ENCODE measurements around the gene OAS3. TPM values are rescaled to one million over a fixed set of nuclear protein-coding genes. Genes with fewer than 3 reads are reported as not detected.

The OAS3 gene
- total RNA-seq, 1 donor from 2014 or later = 7.0 TPM

GRCh38 chr12:112938751-112939150 lies 477 bp downstream of the OAS3 start:
- H3K9me3 ChIP-seq = no peaks in the 10 kb centered on the region
- peak overlapping the region; percentile 67 to 88 for H3K4me3 ChIP-seq
- H3K27me3 ChIP-seq = no peaks in the 10 kb centered on the region
- DNase-seq (ENCODE audit: low spot score in 2 of 2) = no peak
- no peaks in the 10 kb centered on the region for H3K36me3 ChIP-seq
- intact Hi-C loops (cut with DNase I) = no loop called here
- H3K4me1 ChIP-seq = peaks cover 2 to 9% of the 10 kb centered on the region in 2 donors
- TF ChIP-seq CTCF (IDR thresholded peaks at IDR 0.05) = no peak
- H3K27ac ChIP-seq = peak overlapping the region; percentile 63 to 68

DNA sequence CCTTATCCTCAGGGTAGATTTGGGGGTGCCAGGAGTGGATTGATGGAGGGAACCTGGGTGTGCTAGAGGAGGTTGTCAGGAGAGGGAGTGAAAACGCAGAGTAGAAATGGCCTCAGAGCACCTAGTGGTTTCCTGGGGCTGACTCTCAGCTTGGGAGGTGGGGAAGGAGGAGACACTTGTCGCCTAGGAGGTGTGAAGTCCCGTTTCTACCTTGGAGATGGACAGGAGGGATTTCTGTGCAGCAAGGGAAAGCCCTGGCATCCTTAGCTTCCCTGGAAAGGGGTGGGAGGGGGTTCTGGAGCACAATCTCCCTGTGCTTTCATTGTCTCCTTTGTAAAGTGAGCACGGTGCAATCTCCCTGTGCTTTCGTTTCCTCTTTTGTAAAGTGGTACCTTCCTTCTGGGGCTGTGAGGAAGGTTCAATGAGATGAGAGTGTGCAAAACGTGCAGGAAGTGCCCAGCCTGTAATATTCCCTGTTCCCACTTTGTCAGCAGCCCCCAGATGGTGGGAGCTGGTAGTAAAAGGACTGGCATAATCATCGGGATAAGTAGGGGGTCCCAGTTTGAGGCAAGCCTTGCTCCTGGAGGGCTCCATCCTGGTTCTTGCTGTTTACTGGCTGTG lies 1.6 kb downstream of the OAS3 start:
- H3K9me3 ChIP-seq = no peaks in the 10 kb centered on the region
- H3K4me3 ChIP-seq = peak overlapping the region in 1 of 2 donors; percentile 15
- no peak overlapping the region for H3K27ac ChIP-seq
- H3K4me1 ChIP-seq = peaks cover 2 to 9% of the 10 kb centered on the region in 2 donors
- H3K36me3 ChIP-seq = no peaks in the 10 kb centered on the region
- intact Hi-C loops (cut with DNase I) = no loop called here
- no peak for TF ChIP-seq CTCF (IDR thresholded peaks at IDR 0.05)
- H3K27me3 ChIP-seq = no peaks in the 10 kb centered on the region
- no peak for DNase-seq (ENCODE audit: low spot score in 2 of 2)

DNA sequence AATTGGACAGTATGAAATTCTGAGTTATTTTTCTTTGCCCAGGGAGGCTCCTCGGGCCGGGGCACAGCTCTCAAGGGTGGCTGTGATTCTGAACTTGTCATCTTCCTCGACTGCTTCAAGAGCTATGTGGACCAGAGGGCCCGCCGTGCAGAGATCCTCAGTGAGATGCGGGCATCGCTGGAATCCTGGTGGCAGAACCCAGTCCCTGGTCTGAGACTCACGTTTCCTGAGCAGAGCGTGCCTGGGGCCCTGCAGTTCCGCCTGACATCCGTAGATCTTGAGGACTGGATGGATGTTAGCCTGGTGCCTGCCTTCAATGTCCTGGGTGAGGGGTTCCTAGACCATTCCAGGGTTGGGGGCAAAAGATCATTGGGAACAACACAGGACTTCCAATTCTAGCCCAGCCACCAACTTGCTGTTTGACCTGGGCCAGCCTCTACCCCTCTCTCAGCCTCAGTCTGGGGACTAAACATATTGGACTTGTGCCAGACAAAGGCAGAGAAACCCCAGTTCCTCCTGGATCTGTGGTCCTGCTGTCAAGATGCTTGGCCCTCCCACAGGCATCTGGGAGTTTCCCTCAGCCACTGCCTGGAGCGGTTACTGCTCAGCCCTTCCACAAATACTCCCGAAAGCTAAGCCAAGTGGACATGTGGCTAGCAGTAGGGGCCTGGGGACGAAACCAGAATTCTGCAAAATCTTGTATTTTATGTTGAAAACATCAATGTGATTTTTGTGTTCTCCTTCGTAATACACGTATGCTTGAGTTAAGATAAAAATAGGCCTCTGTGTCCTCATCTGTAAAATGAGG lies 3.5 kb downstream of the OAS3 start:
- Histone ChIP-seq H3K36me3 (peaks cover 0 to 6% of the 10 kb centered on the region in 2 donors), H3K4me1 (peaks cover 2 to 9% of the 10 kb centered on the region in 2 donors), H3K27ac (no peak overlapping the region), H3K9me3 (no peaks in the 10 kb centered on the region), H3K27me3 (no peaks in the 10 kb centered on the region), H3K4me3 (no peak overlapping the region)
- no peak for DNase-seq (ENCODE audit: low spot score in 2 of 2)
- TF ChIP-seq CTCF (IDR thresholded peaks at IDR 0.05) = no peak
- intact Hi-C loops (cut with DNase I) = no loop called here

- intact Hi-C loops (cut with DNase I) = no loop called here
- DNase-seq (ENCODE audit: low spot score in 2 of 2) = no peak
- TF ChIP-seq CTCF (IDR thresholded peaks at IDR 0.05) = no peak
- Histone ChIP-seq H3K4me3 (no peak overlapping the region), H3K27ac (no peak overlapping the region), H3K9me3 (no peaks in the 10 kb centered on the region), H3K27me3 (no peaks in the 10 kb centered on the region), H3K36me3 (peaks cover 0 to 8% of the 10 kb centered on the region in 2 donors), H3K4me1 (peaks cover 2 to 9% of the 10 kb centered on the region in 2 donors)
Observed at GRCh38 chr12:112942572-112942971, 4.3 kb downstream of the OAS3 start.

DNA sequence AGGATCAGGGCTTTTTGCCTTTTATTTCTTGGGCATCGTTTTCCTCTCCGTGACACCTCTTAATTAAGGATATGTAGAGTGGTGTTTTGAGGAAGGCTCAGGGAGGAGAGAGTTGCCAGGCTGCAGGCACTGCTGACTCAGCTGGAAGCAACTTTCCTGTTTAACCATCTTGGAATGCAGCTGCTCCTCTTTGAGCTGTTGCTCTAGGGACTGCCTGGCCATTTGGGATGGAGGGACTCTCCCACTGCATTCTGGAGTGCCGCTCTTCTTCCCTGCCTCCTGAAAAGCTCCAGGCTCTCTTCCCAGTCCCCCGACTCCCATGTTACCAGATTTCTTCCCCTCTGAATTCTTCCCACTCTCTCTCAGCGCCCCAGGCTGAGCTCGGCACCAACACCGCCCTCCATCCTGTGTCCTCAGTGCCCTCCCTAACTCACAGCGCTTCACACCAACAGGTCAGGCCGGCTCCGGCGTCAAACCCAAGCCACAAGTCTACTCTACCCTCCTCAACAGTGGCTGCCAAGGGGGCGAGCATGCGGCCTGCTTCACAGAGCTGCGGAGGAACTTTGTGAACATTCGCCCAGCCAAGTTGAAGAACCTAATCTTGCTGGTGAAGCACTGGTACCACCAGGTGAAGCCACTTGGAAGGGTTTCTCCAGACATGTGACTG lies 5.9 kb downstream of the OAS3 start:
- Histone ChIP-seq H3K27me3 (no peaks in the 10 kb centered on the region), H3K36me3 (peaks cover 0 to 8% of the 10 kb centered on the region in 2 donors), H3K27ac (no peak overlapping the region), H3K4me3 (no peak overlapping the region), H3K4me1 (peaks cover 0 to 4% of the 10 kb centered on the region in 2 donors), H3K9me3 (no peaks in the 10 kb centered on the region)
- DNase-seq (ENCODE audit: low spot score in 2 of 2) = no peak
- intact Hi-C loops (cut with DNase I) = no loop called here
- no peak for TF ChIP-seq CTCF (IDR thresholded peaks at IDR 0.05)

Measured in ascending aorta (tissue), 2 donors.